Gastrocnemius medialis (tissue), 4 donors: Measurements from ENCODE around the gene NFKBIL1. TPM values are rescaled to one million over a fixed set of nuclear protein-coding genes. Genes with fewer than 3 reads are reported as not detected.

Experiments used
- ATAC-seq, 2 donors: fragments of 150-250 bp; one replicate each; pipeline ENCODE4 v1.9.1; 2016
- DNase-seq, 2 donors: peaks; one replicate each; pipeline ENCODE4 v3.0.0-alpha.2; 2019
- H3K27ac ChIP-seq, 4 donors: fragments of 200-600 bp; sonication (generic); 1 replicate in 1 of 4; 2 replicates in 3 of 4; pipeline ENCODE4 v1.5.1; 2016 to 2018; ENCODE audit warnings: mild to moderate bottlenecking in 2 of 4, moderate library complexity in 1 of 4
- H3K27me3 ChIP-seq, 3 donors: fragments of 200-600 bp; sonication (generic) in 2 of 3; 1 replicate in 1 of 3; 2 replicates in 2 of 3; pipeline versions ENCODE4 v1.5.1 to v1.6.0; 2016 to 2019; ENCODE audit warnings: mild to moderate bottlenecking in 1 of 3, moderate library complexity in 1 of 3
- H3K36me3 ChIP-seq, 2 donors: fragments of 200-600 bp; sonication (generic) in 1 of 2; one replicate each; pipeline ENCODE4 v1.5.1; 2017 to 2018
- H3K4me1 ChIP-seq, 2 donors: fragments of 200-600 bp; sonication (generic) in 1 of 2; one replicate each; pipeline ENCODE4 v1.5.1; 2016 to 2017; ENCODE audit warnings: mild to moderate bottlenecking in 2 of 2
- H3K4me3 ChIP-seq, 4 donors: fragments of 200-600 bp; sonication (generic) in 3 of 4; 1 replicate in 1 of 4; 2 replicates in 3 of 4; pipeline ENCODE4 v1.5.1; 2016 to 2019; ENCODE audit warnings: mild to moderate bottlenecking in 2 of 4
- H3K9me3 ChIP-seq, 3 donors: fragments of 200-600 bp; sonication (generic) in 2 of 3; 1 replicate in 1 of 3; 2 replicates in 2 of 3; pipeline ENCODE4 v1.5.1; 2016 to 2019
- POLR2A ChIP-seq, 2 donors: fragments of 450-650 bp; IDR thresholded peaks; one replicate each; pipeline ENCODE4 v1.6.1; 2017; ENCODE audit warnings: antibody characterized with exemption in 2 of 2, mild to moderate bottlenecking in 2 of 2, moderate library complexity in 2 of 2
- in situ Hi-C, 4 donors: fragments of 200-750 bp; cut with MboI; loops; one replicate each; pipeline versions ENCODE4 v1.15.0 to v1.8.0; 2017; ENCODE audit warnings: low sequenced_read_pairs in 4 of 4
- intact Hi-C: fragments of 100-400 bp; cut with DNase I; formaldehyde crosslinking; loops from one replicate; pipeline ENCODE4 v1.15.1; 2023; ENCODE audit warnings: low total_unique reads
- total RNA-seq, 4 donors: library from RNA; depleted of rRNA; stranded (reverse); fragments of >200 nt; gene quantifications; one replicate each; pipeline versions ENCODE4 v1.1.0 to v1.2.3, GENCODE V29; 2016
- TF ChIP-seq, protein P1 (sequence below), 5 experiments: fragments of 450-650 bp in 3 of 5; fragments of 200-600 bp in 2 of 5; sonication (generic) in 2 of 5; IDR thresholded peaks in 4 of 5; conservative IDR thresholded peaks in 1 of 5; 1 replicate in 4 of 5; 2 replicates in 1 of 5; pipeline ENCODE4 v1.5.1; 2016 to 2019; ENCODE audit warnings: antibody characterized with exemption in 5 of 5, mild to moderate bottlenecking in 3 of 5, moderate library complexity in 3 of 5

The NFKBIL1 gene
- total RNA-seq, 4 donors from 2014 or later = 17.6 to 21.7 (median 20.3) TPM

DNA sequence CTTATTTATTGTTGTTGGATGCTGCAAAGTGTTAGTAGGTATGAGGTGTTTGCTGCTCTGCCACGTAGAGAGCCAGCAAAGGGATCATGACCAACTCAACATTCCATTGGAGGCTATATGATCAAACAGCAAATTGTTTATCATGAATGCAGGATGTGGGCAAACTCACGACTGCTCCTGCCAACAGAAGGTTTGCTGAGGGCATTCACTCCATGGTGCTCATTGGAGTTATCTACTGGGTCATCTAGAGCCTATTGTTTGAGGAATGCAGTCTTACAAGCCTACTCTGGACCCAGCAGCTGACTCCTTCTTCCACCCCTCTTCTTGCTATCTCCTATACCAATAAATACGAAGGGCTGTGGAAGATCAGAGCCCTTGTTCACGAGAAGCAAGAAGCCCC is 37.4 kb upstream of the NFKBIL1 start:
- H3K4me1 ChIP-seq = no peaks in the 10 kb centered on the region
- no peaks in the 10 kb centered on the region for H3K9me3 ChIP-seq
- H3K4me3 ChIP-seq = no peak overlapping the region
- DNase-seq = no peak
- intact Hi-C loops = no loop called here
- no peaks in the 10 kb centered on the region for H3K27me3 ChIP-seq
- no peak for TF ChIP-seq POLR2A (IDR thresholded peaks at IDR 0.05)
- TF ChIP-seq, protein P1, sequence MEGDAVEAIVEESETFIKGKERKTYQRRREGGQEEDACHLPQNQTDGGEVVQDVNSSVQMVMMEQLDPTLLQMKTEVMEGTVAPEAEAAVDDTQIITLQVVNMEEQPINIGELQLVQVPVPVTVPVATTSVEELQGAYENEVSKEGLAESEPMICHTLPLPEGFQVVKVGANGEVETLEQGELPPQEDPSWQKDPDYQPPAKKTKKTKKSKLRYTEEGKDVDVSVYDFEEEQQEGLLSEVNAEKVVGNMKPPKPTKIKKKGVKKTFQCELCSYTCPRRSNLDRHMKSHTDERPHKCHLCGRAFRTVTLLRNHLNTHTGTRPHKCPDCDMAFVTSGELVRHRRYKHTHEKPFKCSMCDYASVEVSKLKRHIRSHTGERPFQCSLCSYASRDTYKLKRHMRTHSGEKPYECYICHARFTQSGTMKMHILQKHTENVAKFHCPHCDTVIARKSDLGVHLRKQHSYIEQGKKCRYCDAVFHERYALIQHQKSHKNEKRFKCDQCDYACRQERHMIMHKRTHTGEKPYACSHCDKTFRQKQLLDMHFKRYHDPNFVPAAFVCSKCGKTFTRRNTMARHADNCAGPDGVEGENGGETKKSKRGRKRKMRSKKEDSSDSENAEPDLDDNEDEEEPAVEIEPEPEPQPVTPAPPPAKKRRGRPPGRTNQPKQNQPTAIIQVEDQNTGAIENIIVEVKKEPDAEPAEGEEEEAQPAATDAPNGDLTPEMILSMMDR (IDR thresholded peaks at IDR 0.05 in 4 of 5, conservative IDR thresholded peaks at IDR 0.05 in 1 of 5) = no peak
- no peaks in the 10 kb centered on the region for H3K36me3 ChIP-seq
- ATAC-seq = no peak
- in situ Hi-C loops = no loop called here
- no peak overlapping the region for H3K27ac ChIP-seq

DNA sequence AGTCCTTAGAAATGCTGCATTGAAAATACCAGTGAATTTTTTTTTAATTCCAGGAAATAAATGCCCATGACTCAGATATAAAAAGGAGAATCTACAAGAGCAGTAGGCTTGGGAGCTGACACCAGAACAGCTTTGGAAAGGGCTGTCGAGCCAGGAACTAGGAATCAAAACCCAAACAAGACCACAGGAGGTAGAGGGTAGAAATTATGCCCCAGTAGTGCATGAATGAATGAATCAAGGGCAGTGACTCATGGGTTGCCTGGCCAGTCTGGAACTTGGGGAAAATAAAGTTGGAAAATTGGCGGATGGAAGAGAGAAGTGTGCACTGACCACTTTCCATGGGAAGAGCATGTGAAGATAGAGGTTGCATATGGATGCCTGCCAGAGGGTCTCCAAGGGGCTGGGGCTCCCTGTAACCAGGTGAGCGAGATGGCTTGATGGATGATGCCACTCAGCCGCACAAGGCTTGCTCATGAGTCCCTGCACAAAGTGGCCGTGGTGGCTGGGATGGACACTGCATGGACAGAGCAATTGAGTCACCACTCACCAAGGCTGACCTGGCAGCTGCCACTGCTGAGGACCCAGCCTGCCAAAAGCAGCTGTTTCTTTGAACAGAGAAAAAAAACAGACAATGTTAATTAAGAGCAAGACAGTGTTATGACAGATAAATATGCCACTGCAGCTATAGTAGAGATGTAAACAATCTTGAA is 33.8 kb upstream of the NFKBIL1 start:
- Histone ChIP-seq H3K4me3 (no peak overlapping the region), H3K27ac (no peak overlapping the region), H3K36me3 (no peaks in the 10 kb centered on the region), H3K9me3 (no peaks in the 10 kb centered on the region), H3K27me3 (no peaks in the 10 kb centered on the region), H3K4me1 (no peaks in the 10 kb centered on the region)
- TF ChIP-seq, protein P1 (IDR thresholded peaks at IDR 0.05 in 4 of 5, conservative IDR thresholded peaks at IDR 0.05 in 1 of 5) = no peak
- TF ChIP-seq POLR2A (IDR thresholded peaks at IDR 0.05) = no peak
- in situ Hi-C loops (no loop called here), intact Hi-C loops (no loop called here)
- ATAC-seq = no peak
- no peak for DNase-seq

DNA sequence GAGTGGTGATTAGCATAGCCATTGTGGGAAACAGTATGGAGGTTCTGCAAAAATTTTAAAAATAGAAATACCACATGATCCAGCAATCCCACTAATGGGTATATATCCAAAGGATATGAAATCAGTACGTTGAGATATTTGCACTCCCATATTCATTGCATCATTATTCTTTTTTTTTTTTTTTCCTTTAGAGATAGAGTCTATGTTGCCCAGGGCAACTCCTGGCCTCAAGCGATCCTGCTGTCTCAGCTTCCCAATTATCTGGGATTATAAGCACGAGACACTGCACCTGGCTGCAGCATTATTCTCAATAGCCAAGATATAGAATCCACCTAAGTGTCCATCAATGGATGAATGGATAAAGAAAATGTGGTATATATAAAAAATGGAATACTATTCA is 25.6 kb upstream of the NFKBIL1 start:
- TF ChIP-seq, protein P1 (IDR thresholded peaks at IDR 0.05 in 4 of 5, conservative IDR thresholded peaks at IDR 0.05 in 1 of 5) = no peak
- TF ChIP-seq POLR2A (IDR thresholded peaks at IDR 0.05) = no peak
- in situ Hi-C loops = no loop called here
- ATAC-seq (no peak), DNase-seq (no peak)
- intact Hi-C loops = no loop called here
- Histone ChIP-seq H3K4me3 (no peak overlapping the region), H3K4me1 (no peaks in the 10 kb centered on the region), H3K36me3 (no peaks in the 10 kb centered on the region), H3K27ac (no peak overlapping the region), H3K9me3 (no peaks in the 10 kb centered on the region), H3K27me3 (no peaks in the 10 kb centered on the region)

DNA sequence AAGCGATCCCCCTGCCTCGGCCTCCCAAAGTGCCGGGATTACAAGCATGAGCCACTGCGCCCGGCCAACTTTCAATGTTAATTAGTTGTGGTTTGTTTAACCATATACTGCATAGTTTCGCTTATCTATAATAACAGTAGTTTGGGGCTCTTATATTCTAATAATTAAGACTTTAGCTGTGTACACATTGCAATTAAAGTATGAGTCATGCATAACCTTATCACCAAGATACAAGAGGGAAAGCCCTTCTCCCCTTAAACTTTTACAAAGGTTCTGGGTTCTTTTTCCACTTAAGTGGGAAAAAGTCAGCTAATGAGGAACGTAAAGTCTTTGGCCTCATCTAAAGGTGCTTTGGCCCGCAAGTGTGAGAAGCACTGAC is 21.9 kb upstream of the NFKBIL1 start:
- H3K4me3 ChIP-seq = no peak overlapping the region
- in situ Hi-C loops = loop anchor here in 1 of 4 donors (25.0 kb wide), 1 partner anchor 662 kb away; the partner anchor contains the start of genes AGER, AGPAT1, GPSM3 and PBX2
- intact Hi-C loops = no loop called here
- TF ChIP-seq, protein P1 (IDR thresholded peaks at IDR 0.05 in 4 of 5, conservative IDR thresholded peaks at IDR 0.05 in 1 of 5) = no peak
- no peak for TF ChIP-seq POLR2A (IDR thresholded peaks at IDR 0.05)
- no peaks in the 10 kb centered on the region for H3K27me3 ChIP-seq
- no peak for DNase-seq
- no peaks in the 10 kb centered on the region for H3K4me1 ChIP-seq
- no peak for ATAC-seq
- no peaks in the 10 kb centered on the region for H3K9me3 ChIP-seq
- no peak overlapping the region for H3K27ac ChIP-seq
- H3K36me3 ChIP-seq = peaks cover 0 to 10% of the 10 kb centered on the region in 2 donors
